Ishikawa (cell line): Measurements from ENCODE around the gene EGFL7.

Source experiments
- CEBPB ChIP-seq: IDR thresholded peaks from 2 replicates; pipeline ENCODE4 v1.6.1; 2012
- CREB1 ChIP-seq: IDR thresholded peaks from 2 replicates; pipeline ENCODE4 v1.6.1; 2012; ENCODE audit warnings: low read depth
- EGR1 ChIP-seq: IDR thresholded peaks from 2 replicates; pipeline ENCODE4 v1.6.1; 2012
- EP300 ChIP-seq: IDR thresholded peaks from 2 replicates; pipeline ENCODE4 v1.6.1; 2012; ENCODE audit warnings: borderline replicate concordance
- FOXM1 ChIP-seq: IDR thresholded peaks from 2 replicates; pipeline ENCODE4 v1.6.1; 2012; ENCODE audit warnings: low read depth, borderline replicate concordance
- NFIC ChIP-seq: IDR thresholded peaks from 2 replicates; pipeline ENCODE4 v1.6.1; 2012
- RAD21 ChIP-seq: IDR thresholded peaks from 2 replicates; pipeline ENCODE4 v1.6.1; 2012; ENCODE audit warnings: low read depth
- TAF1 ChIP-seq: IDR thresholded peaks from 2 replicates; pipeline ENCODE4 v1.6.1; 2012; ENCODE audit warnings: low read depth, mild to moderate bottlenecking
- TCF12 ChIP-seq: IDR thresholded peaks from 2 replicates; pipeline ENCODE4 v1.6.1; 2012; ENCODE audit warnings: low read depth
- TEAD4 ChIP-seq: IDR thresholded peaks from 2 replicates; pipeline ENCODE4 v1.6.1; 2012
- USF1 ChIP-seq: IDR thresholded peaks from 2 replicates; pipeline ENCODE4 v1.6.1; 2012
- YY1 ChIP-seq: IDR thresholded peaks from 2 replicates; pipeline ENCODE4 v1.6.1; 2012; ENCODE audit warnings: low read depth
- ZBTB7A ChIP-seq: IDR thresholded peaks from 2 replicates; pipeline ENCODE4 v1.6.1; 2012; ENCODE audit warnings: low read depth
- TF ChIP-seq, protein P1 (sequence below): IDR thresholded peaks from 2 replicates; pipeline ENCODE4 v1.6.1; 2012; ENCODE audit warnings: low read depth, mild to moderate bottlenecking
- TF ChIP-seq, protein P2 (sequence below): IDR thresholded peaks from 2 replicates; pipeline ENCODE4 v1.6.1; 2012

Gene EGFL7

GRCh38 chr9:136679431-136679941, 16.8 kb downstream of the EGFL7 start:
- TF ChIP-seq RAD21 (no peak), FOXM1 (no peak), EP300 (no peak), EGR1 (no peak), NFIC (no peak), YY1 (no peak)

DNA sequence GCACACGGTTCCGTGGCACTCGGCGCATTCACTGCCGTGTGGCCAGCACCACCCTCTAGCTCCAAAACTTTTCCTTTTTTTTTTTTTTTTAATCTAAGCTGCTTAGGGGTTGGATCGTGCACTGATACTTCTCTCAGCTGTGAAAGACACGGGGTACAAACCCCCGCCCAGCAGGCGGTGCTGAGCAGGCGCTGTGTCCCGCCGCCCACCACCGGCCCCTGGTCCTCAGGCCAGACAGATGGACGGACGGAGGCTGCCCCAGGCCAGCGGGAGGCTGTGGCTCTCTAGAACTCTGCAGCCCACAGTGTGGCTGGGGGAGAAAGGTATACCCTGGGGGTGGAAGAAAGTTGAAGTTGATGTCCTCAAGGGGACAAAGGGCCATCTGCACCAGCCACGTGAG, 18.3 kb downstream of the EGFL7 start:
- TF ChIP-seq RAD21: no peak
- TF ChIP-seq TEAD4: no peak
- TF ChIP-seq USF1: no peak
- no peak for TF ChIP-seq NFIC
- no peak for TF ChIP-seq EP300

DNA sequence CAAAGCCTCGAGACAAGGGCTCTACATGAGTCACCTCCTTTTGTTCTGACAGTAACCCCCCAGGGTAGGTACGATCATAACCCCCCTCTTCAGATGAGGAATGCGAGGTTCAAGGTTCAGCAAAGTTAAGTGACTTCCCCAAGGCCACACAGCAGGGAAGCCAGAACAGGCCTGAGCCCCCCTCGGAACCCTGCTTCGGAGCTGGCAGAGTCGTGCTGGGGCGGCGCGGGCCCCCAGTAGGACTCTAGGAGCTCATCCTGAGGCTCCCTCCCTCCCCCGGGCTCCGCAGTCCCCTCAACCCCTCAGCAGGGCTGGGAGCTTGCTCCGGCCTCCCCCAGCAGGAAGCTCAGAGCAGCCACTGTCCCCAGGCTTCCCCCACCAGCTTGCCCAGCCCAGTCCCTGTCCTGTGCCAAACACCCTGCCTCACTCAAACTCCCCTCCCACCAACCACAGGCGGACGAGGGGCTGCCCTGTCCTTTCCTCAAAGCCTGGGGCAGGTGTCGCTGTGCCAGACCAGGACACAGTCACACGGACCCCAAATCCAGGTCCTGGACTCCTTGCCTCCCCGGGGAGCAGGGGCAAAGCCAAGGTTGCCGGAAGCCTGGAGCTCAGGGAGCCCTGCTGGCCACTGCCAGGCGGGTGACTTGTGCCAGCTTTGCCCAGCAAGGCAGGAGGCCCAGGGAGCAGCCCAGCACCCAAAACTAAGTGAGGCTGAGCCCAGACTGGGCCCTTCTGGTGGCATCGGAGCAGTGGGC, 19.4 kb downstream of the EGFL7 start:
- no peak for TF ChIP-seq RAD21
- no peak for TF ChIP-seq USF1
- TF ChIP-seq TCF12: no peak
- TF ChIP-seq, protein P1, sequence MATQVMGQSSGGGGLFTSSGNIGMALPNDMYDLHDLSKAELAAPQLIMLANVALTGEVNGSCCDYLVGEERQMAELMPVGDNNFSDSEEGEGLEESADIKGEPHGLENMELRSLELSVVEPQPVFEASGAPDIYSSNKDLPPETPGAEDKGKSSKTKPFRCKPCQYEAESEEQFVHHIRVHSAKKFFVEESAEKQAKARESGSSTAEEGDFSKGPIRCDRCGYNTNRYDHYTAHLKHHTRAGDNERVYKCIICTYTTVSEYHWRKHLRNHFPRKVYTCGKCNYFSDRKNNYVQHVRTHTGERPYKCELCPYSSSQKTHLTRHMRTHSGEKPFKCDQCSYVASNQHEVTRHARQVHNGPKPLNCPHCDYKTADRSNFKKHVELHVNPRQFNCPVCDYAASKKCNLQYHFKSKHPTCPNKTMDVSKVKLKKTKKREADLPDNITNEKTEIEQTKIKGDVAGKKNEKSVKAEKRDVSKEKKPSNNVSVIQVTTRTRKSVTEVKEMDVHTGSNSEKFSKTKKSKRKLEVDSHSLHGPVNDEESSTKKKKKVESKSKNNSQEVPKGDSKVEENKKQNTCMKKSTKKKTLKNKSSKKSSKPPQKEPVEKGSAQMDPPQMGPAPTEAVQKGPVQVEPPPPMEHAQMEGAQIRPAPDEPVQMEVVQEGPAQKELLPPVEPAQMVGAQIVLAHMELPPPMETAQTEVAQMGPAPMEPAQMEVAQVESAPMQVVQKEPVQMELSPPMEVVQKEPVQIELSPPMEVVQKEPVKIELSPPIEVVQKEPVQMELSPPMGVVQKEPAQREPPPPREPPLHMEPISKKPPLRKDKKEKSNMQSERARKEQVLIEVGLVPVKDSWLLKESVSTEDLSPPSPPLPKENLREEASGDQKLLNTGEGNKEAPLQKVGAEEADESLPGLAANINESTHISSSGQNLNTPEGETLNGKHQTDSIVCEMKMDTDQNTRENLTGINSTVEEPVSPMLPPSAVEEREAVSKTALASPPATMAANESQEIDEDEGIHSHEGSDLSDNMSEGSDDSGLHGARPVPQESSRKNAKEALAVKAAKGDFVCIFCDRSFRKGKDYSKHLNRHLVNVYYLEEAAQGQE: no peak
- no peak for TF ChIP-seq FOXM1
- TF ChIP-seq ZBTB7A: no peak
- no peak for TF ChIP-seq NFIC
- TF ChIP-seq TEAD4: no peak
- TF ChIP-seq EGR1: no peak
- no peak for TF ChIP-seq TAF1
- no peak for TF ChIP-seq CREB1
- TF ChIP-seq, protein P2, sequence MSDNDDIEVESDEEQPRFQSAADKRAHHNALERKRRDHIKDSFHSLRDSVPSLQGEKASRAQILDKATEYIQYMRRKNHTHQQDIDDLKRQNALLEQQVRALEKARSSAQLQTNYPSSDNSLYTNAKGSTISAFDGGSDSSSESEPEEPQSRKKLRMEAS: no peak
- TF ChIP-seq EP300: no peak

DNA sequence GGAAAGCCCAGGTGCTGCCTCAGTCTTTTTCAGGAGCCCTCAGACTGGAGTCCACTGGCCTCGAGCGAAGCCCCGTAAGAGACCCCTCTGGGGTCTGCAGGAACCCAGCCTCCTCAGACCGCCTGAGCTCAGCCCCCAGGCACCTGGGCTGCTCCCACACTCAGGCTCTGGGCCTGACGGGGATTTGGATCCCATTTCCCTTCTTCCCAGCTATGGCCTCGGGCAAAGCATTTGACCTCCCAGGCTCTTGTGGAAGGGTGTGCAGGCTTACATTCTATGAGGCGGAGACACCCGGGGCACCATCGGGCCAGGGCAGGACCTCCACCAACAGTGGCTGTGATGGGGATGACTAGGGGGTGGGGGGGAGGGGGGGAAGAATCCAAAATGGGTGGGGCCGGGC, 20.0 kb downstream of the EGFL7 start:
- TF ChIP-seq EGR1 (no peak), NFIC (no peak), FOXM1 (no peak), ZBTB7A (no peak), CEBPB (no peak), YY1 (no peak), TEAD4 (no peak), TCF12 (no peak)
- TF ChIP-seq, protein P1: no peak

GRCh38 chr9:136683173-136683745, 20.5 kb downstream of the EGFL7 start:
- TF ChIP-seq ZBTB7A (no peak), USF1 (no peak), NFIC (no peak), TEAD4 (no peak), EGR1 (no peak), TCF12 (no peak), RAD21 (no peak), YY1 (no peak), CEBPB (no peak), TAF1 (no peak), FOXM1 (no peak), EP300 (no peak), CREB1 (no peak)
- TF ChIP-seq, protein P2: no peak
- TF ChIP-seq, protein P1: no peak
